ENCODE measurements around the gene IFI27L1.

GRCh38 chr14:94142247-94142646 lies 61.1 kb downstream of the IFI27L1 start:
- TF ChIP-seq, protein P1, sequence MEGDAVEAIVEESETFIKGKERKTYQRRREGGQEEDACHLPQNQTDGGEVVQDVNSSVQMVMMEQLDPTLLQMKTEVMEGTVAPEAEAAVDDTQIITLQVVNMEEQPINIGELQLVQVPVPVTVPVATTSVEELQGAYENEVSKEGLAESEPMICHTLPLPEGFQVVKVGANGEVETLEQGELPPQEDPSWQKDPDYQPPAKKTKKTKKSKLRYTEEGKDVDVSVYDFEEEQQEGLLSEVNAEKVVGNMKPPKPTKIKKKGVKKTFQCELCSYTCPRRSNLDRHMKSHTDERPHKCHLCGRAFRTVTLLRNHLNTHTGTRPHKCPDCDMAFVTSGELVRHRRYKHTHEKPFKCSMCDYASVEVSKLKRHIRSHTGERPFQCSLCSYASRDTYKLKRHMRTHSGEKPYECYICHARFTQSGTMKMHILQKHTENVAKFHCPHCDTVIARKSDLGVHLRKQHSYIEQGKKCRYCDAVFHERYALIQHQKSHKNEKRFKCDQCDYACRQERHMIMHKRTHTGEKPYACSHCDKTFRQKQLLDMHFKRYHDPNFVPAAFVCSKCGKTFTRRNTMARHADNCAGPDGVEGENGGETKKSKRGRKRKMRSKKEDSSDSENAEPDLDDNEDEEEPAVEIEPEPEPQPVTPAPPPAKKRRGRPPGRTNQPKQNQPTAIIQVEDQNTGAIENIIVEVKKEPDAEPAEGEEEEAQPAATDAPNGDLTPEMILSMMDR (conservative IDR thresholded peaks at IDR 0.05) = no peak
- TF ChIP-seq ZFX (IDR thresholded peaks at IDR 0.05) = no peak

Measured in C4-2B (cell line).